ENCODE measurements around the gene ERBB4. TPM values are rescaled to one million over a fixed set of nuclear protein-coding genes. Genes with fewer than 3 reads are reported as not detected.

ERBB4 gene
- total RNA-seq, 1 donor from 2014 or later, result 0.36 TPM

GRCh38 chr2:211331736-211332135, 1206.9 kb downstream of the ERBB4 start:
- no peak for TF ChIP-seq CTCF (IDR thresholded peaks at IDR 0.05; ENCODE audit: unreplicated experiment)
- no peaks in the 10 kb centered on the region for H3K27me3 Mint-ChIP-seq (ENCODE audit: unreplicated experiment)
- H3K36me3 Mint-ChIP-seq (ENCODE audit: low read depth, unreplicated experiment), result no peaks in the 10 kb centered on the region
- DNase-seq (ENCODE audit: low spot score), result no peak
- H3K27ac Mint-ChIP-seq (ENCODE audit: unreplicated experiment), result no peak overlapping the region
- no peaks in the 10 kb centered on the region for H3K9me3 Mint-ChIP-seq (ENCODE audit: unreplicated experiment)
- H3K4me1 Mint-ChIP-seq (ENCODE audit: unreplicated experiment), result no peaks in the 10 kb centered on the region
- no peak overlapping the region for H3K4me3 Mint-ChIP-seq (ENCODE audit: unreplicated experiment)

GRCh38 chr2:211329882-211330281, 1208.7 kb downstream of the ERBB4 start:
- H3K9me3 Mint-ChIP-seq (ENCODE audit: unreplicated experiment), result no peaks in the 10 kb centered on the region
- no peak overlapping the region for H3K4me3 Mint-ChIP-seq (ENCODE audit: unreplicated experiment)
- no peak overlapping the region for H3K27ac Mint-ChIP-seq (ENCODE audit: unreplicated experiment)
- H3K27me3 Mint-ChIP-seq (ENCODE audit: unreplicated experiment), result no peaks in the 10 kb centered on the region
- no peaks in the 10 kb centered on the region for H3K4me1 Mint-ChIP-seq (ENCODE audit: unreplicated experiment)
- TF ChIP-seq CTCF (IDR thresholded peaks at IDR 0.05; ENCODE audit: unreplicated experiment), result no peak
- no peaks in the 10 kb centered on the region for H3K36me3 Mint-ChIP-seq (ENCODE audit: low read depth, unreplicated experiment)
- DNase-seq (ENCODE audit: low spot score), result no peak

- no peaks in the 10 kb centered on the region for H3K4me1 Mint-ChIP-seq (ENCODE audit: unreplicated experiment)
- H3K9me3 Mint-ChIP-seq (ENCODE audit: unreplicated experiment), result no peaks in the 10 kb centered on the region
- TF ChIP-seq CTCF (IDR thresholded peaks at IDR 0.05; ENCODE audit: unreplicated experiment), result no peak
- no peak for DNase-seq (ENCODE audit: low spot score)
- H3K27me3 Mint-ChIP-seq (ENCODE audit: unreplicated experiment), result no peaks in the 10 kb centered on the region
- H3K36me3 Mint-ChIP-seq (ENCODE audit: low read depth, unreplicated experiment), result no peaks in the 10 kb centered on the region
- H3K4me3 Mint-ChIP-seq (ENCODE audit: unreplicated experiment), result no peak overlapping the region
- no peak overlapping the region for H3K27ac Mint-ChIP-seq (ENCODE audit: unreplicated experiment)
Observed at GRCh38 chr2:211329421-211329820, 1209.2 kb downstream of the ERBB4 start.

- Mint-ChIP-seq H3K27ac (ENCODE audit: unreplicated experiment) (no peak overlapping the region), H3K36me3 (ENCODE audit: low read depth, unreplicated experiment) (no peaks in the 10 kb centered on the region), H3K4me1 (ENCODE audit: unreplicated experiment) (no peaks in the 10 kb centered on the region), H3K9me3 (ENCODE audit: unreplicated experiment) (no peaks in the 10 kb centered on the region), H3K27me3 (ENCODE audit: unreplicated experiment) (no peaks in the 10 kb centered on the region), H3K4me3 (ENCODE audit: unreplicated experiment) (no peak overlapping the region)
- no peak for TF ChIP-seq CTCF (IDR thresholded peaks at IDR 0.05; ENCODE audit: unreplicated experiment)
- no peak for DNase-seq (ENCODE audit: low spot score)
Observed at GRCh38 chr2:211328126-211328525, 1210.5 kb downstream of the ERBB4 start.

Small RNA genes lying within 50 kb of the gene (microRNA-seq; reads per million reads assigned to microRNA genes)
- gene MIR548F2 (ENCODE audit: unreplicated experiment), result not detected
